Choroid plexus epithelial cell (primary cell): ENCODE data around the gene LNP1.
"Not testable (repeated sequence)": the region's sequence is repeated elsewhere in the genome, so short reads cannot be mapped to it uniquely, and the experiment has no call there.

Experiments used
- DNase-seq: peaks from one replicate; pipeline ENCODE4 v3.0.0-alpha.2; 2010; ENCODE audit warnings: low read depth
- H3K4me3 ChIP-seq: 2 replicates; pipeline ENCODE4 v1.5.1; 2011; ENCODE audit warnings: low read depth, mild to moderate bottlenecking, control low read depth, low read length, moderate library complexity
- TF ChIP-seq, protein P1 (sequence below): conservative IDR thresholded peaks from 2 replicates; pipeline ENCODE4 v1.5.1; 2011; ENCODE audit warnings: low read depth, mild to moderate bottlenecking, control low read depth, inconsistent platforms, low read length, moderate library complexity

LNP1 gene

GRCh38 chr3:100470951-100471350 is 69.6 kb downstream of the LNP1 start:
- H3K4me3 ChIP-seq = no peak overlapping the region
- TF ChIP-seq, protein P1, sequence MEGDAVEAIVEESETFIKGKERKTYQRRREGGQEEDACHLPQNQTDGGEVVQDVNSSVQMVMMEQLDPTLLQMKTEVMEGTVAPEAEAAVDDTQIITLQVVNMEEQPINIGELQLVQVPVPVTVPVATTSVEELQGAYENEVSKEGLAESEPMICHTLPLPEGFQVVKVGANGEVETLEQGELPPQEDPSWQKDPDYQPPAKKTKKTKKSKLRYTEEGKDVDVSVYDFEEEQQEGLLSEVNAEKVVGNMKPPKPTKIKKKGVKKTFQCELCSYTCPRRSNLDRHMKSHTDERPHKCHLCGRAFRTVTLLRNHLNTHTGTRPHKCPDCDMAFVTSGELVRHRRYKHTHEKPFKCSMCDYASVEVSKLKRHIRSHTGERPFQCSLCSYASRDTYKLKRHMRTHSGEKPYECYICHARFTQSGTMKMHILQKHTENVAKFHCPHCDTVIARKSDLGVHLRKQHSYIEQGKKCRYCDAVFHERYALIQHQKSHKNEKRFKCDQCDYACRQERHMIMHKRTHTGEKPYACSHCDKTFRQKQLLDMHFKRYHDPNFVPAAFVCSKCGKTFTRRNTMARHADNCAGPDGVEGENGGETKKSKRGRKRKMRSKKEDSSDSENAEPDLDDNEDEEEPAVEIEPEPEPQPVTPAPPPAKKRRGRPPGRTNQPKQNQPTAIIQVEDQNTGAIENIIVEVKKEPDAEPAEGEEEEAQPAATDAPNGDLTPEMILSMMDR = no peak
- no peak for DNase-seq

DNA sequence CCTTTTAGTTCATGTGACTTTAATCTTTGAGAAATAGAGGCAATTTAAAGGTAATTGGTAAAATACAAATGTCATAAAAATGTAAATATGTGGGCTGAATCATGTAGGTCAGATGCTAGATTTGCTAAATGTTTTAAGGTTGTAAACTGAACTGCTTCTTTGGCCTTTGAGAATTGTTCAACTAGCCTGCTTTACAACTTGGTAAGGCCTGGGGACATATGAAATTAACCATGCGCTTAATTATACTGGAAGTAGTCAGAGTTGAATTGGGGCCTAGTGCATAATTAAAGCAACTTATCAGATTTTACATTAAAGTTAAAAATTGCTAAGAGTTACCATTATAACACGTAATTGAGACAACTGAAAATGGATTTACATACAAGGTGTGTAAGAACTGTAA is 70.1 kb downstream of the LNP1 start:
- no peak overlapping the region for H3K4me3 ChIP-seq
- TF ChIP-seq, protein P1 = no peak
- no peak for DNase-seq

DNA sequence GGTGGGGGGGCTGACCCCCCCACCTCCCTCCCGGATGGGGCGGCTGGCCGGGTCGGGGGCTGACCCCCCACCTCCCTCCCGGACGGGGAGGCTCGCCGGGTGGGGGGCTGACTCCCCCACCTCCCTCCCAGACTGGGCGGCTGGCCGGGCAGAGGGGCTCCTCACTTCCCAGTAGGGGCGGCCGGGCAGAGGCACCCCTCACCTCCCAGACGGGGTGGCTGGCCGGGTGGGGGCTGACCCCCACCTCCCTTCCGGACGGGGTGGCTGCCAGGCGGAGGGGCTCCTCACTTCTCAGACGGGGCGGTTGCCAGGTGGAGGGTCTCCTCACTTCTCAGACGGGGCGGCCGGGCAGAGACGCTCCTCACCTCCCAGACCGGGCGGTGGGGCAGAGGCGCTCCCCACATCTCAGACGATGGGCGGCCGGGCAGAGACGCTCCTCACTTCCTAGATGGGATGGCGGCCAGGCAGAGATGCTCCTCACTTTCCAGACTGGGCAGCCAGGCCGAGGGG is 76.6 kb downstream of the LNP1 start:
- DNase-seq = not testable (repeated sequence)

GRCh38 chr3:100478521-100478920 is 77.2 kb downstream of the LNP1 start:
- not testable (repeated sequence) for DNase-seq, H3K4me3 ChIP-seq

More for the DNA sequence above, 76.6 kb downstream of the LNP1 start:
- not testable (repeated sequence) for H3K4me3 ChIP-seq

- TF ChIP-seq, protein P1 = no peak
- DNase-seq = no peak
- H3K4me3 ChIP-seq = no peak overlapping the region
Observed at GRCh38 chr3:100480081-100480480, 78.7 kb downstream of the LNP1 start.

GRCh38 chr3:100482176-100482575 is 80.8 kb downstream of the LNP1 start:
- DNase-seq = no peak
- no peak overlapping the region for H3K4me3 ChIP-seq
- TF ChIP-seq, protein P1 = no peak

DNA sequence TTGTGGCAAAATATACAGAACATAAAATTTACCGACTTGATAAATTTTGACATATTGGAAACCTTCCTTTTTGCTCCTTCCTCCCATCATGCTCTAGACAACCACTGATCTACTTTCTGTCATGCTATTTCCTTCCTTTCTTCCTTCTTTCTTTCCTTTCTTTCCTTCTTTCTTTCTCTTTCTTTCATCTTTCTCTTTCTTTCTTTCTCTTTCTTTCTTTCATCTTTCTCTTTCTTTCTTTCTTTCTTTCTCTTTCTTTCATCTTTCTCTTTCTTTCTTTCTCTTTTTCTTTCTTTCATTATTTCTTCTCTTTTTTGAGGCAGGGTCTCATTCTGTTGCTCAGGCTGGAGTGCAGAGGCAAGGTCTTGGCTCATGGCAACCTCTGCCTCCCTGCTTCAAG is 82.2 kb downstream of the LNP1 start:
- H3K4me3 ChIP-seq = no peak overlapping the region
- TF ChIP-seq, protein P1 = no peak
- no peak for DNase-seq

DNA sequence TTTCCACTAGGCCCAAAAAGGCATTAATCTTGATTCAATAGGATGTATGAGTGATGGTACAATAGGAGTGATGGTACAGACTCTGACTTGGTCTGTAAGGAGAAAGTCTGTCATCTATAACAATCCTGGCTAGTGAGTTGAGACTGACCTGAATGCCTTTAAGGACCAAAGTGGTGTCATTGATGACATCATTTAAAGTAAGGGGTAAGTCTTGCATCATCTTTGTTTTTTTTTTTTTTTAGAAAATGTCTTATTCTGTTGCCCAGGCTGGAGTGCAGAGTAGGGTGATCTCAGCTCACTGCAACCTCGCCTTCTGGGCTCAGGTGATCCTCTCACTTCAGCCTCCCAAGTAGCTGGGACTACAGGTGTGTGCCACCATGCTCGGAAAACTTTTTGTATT is 85.5 kb downstream of the LNP1 start:
- no peak for DNase-seq
- TF ChIP-seq, protein P1 = no peak
- H3K4me3 ChIP-seq = no peak overlapping the region
